ENCODE results near the gene SPRED2. TPM values are rescaled to one million over a fixed set of nuclear protein-coding genes. Genes with fewer than 3 reads are reported as not detected.
A peak's percentile ranks its signal among the peaks of the same experiment; 100 is the strongest.

SPRED2 gene
- total RNA-seq, 1 donor from 2014 or later, result 43.9 TPM

DNA sequence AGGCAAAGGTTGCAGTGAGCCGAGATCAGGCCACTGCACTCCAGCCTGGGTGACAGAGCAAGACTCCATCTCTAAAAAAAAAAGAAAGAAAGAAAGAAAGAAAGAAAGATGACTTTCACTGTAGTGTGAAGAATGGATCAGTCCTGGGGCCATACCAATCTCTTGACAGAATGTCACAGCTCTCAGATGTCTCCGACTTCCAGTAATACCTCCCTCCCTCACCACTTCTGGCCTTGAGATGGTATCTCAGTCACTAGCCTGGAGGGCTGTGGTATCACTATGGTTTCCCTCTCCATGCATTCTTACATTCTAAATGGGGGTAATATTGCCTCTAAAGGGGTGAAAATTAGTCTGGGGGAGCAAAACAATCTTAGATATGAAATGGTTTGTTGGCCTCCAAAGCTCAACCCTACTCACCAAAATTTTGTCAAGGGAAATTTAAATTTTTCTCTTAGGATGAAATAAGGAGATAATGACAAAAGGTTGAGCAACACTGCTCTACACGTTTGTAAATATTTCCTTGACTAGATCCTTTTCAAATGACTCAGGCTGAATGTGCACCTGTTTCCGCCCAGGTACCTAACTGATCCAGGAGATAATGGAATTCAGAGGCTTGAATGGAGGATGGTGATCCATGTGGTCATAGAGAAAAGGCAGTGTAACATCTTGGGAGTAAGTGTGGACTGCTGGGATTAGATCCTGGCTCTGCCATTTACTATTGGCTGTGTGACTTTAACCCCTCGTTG lies 19.9 kb upstream of the SPRED2 start:
- H3K27me3 ChIP-seq (ENCODE audit: low read depth), result no peaks in the 10 kb centered on the region
- ATAC-seq (no peak), DNase-seq (no peak)
- H3K36me3 ChIP-seq, result no peaks in the 10 kb centered on the region
- H3K27ac ChIP-seq, result no peak overlapping the region
- TF ChIP-seq, protein P1, sequence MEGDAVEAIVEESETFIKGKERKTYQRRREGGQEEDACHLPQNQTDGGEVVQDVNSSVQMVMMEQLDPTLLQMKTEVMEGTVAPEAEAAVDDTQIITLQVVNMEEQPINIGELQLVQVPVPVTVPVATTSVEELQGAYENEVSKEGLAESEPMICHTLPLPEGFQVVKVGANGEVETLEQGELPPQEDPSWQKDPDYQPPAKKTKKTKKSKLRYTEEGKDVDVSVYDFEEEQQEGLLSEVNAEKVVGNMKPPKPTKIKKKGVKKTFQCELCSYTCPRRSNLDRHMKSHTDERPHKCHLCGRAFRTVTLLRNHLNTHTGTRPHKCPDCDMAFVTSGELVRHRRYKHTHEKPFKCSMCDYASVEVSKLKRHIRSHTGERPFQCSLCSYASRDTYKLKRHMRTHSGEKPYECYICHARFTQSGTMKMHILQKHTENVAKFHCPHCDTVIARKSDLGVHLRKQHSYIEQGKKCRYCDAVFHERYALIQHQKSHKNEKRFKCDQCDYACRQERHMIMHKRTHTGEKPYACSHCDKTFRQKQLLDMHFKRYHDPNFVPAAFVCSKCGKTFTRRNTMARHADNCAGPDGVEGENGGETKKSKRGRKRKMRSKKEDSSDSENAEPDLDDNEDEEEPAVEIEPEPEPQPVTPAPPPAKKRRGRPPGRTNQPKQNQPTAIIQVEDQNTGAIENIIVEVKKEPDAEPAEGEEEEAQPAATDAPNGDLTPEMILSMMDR (IDR thresholded peaks at IDR 0.05), result no peak
- H3K4me1 ChIP-seq, result peaks cover 3% of the 10 kb centered on the region
- no peak overlapping the region for H3K4me3 ChIP-seq
- H3K9me3 ChIP-seq, result no peaks in the 10 kb centered on the region
- intact Hi-C loops (cut with DNase I), result no loop called here

DNA sequence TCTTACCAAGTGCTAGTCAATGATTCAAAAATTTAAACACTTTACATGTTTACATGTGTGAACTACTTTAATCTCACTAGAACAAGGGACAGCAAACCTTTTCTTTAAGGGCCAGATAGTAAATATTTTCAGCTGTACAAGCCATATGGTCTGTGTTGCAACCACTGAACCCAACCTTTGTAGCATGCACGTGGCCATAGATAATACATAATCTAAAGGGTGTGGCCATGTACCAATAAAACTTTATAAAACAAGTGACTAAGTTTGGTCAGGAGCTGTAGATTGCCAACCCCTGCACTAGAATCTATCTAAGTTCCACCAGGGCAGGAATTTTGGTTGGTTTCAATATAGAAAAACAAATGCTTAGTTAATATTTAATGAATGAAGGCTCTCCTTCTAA lies 18.4 kb upstream of the SPRED2 start:
- H3K9me3 ChIP-seq, result no peaks in the 10 kb centered on the region
- ATAC-seq, result no peak
- H3K4me1 ChIP-seq, result peaks cover 3% of the 10 kb centered on the region
- TF ChIP-seq, protein P1 (IDR thresholded peaks at IDR 0.05), result no peak
- no peak overlapping the region for H3K27ac ChIP-seq
- no peaks in the 10 kb centered on the region for H3K27me3 ChIP-seq (ENCODE audit: low read depth)
- no peak for DNase-seq
- intact Hi-C loops (cut with DNase I), result no loop called here
- H3K4me3 ChIP-seq, result no peak overlapping the region
- no peaks in the 10 kb centered on the region for H3K36me3 ChIP-seq

DNA sequence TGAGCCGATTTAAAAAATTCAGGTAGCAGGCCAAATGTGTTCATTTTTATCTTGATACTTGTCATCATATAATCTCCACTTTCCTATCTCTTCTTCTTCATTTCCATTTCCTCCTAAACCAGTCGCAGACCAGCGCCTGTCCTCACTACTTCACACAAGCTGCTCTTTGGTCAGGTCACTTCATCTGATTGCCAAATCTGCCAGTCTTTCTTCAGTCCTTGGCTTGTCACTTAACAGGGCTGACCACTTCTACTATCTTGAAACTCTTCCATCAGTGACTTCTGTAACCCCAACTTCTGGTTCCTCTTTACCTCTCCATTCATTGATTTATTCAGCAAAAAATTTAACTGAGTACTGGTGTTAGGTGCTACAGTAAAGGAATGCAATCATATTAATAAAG lies 18.0 kb upstream of the SPRED2 start:
- Histone ChIP-seq H3K4me3 (no peak overlapping the region), H3K27me3 (ENCODE audit: low read depth) (no peaks in the 10 kb centered on the region), H3K9me3 (no peaks in the 10 kb centered on the region), H3K36me3 (no peaks in the 10 kb centered on the region), H3K4me1 (peaks cover 3% of the 10 kb centered on the region), H3K27ac (no peak overlapping the region)
- ATAC-seq (peak; percentile 43 to 50), DNase-seq (no peak)
- intact Hi-C loops (cut with DNase I), result no loop called here
- TF ChIP-seq, protein P1 (IDR thresholded peaks at IDR 0.05), result no peak

DNA sequence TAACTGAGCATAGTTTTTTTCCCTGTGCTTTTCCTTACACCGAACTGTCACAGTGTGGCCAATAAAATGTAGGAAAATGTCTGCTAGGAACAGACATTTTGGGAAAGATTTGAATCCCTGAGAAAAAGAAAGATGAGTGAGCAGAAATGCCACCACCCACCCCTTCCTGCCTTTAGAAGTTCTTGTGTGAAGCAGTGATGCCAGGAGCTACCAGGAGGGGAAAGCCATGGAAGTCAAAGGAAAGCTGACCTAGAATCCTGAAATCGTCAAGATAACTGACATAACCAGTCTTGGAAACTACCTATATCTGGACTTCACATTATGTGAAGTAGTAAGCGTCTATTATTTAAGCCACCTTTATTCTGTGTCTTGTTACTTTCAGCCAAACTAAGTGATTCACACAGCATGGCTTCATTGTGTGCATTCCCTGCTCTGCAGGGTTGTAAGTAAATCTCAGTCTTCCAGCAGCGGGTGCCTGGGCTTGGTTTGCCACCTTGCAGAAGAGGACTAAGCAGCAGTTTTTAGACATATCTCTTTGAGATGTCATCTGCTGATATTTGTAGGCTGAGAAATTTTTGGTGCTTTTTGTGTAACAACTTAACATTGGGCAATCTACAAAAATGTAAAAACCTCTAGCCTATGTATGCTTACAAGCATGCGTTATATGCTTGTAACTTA lies 11.2 kb upstream of the SPRED2 start:
- H3K27me3 ChIP-seq (ENCODE audit: low read depth), result no peaks in the 10 kb centered on the region
- intact Hi-C loops (cut with DNase I), result no loop called here
- no peaks in the 10 kb centered on the region for H3K4me1 ChIP-seq
- H3K4me3 ChIP-seq, result no peak overlapping the region
- ATAC-seq, result no peak
- no peak overlapping the region for H3K27ac ChIP-seq
- H3K36me3 ChIP-seq, result no peaks in the 10 kb centered on the region
- TF ChIP-seq, protein P1 (IDR thresholded peaks at IDR 0.05), result no peak
- DNase-seq, result no peak
- no peaks in the 10 kb centered on the region for H3K9me3 ChIP-seq

DNA sequence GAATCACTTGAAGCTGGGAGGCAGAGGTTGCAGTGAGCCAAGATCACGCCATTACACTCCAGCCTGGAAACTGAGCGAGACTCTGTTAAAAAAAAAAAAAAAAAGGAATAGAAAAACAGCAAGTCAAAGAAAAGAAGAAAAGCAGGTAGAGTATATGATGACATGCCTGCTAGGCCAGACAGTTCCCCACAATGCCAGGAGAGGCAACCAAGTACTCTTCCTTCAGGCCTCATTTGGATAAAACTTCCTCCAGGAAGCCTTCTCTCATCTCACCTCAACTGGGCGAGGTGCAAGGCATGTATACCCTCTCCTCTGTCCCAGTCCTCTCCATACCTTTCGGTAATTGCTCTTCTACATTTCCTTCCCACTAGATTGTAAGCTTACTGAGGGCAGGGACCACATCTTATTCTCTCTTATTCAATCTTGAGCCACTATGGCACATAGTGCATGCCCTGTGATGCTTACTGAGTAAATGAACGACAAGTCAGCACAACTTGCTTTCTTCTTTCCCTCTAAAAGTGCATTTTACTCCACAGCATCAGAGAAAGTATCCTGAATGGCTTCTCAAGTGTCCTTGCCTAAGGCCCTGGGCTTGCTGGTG lies 10.1 kb upstream of the SPRED2 start:
- DNase-seq (no peak), ATAC-seq (no peak)
- intact Hi-C loops (cut with DNase I), result no loop called here
- no peak overlapping the region for H3K27ac ChIP-seq
- H3K9me3 ChIP-seq, result no peaks in the 10 kb centered on the region
- H3K4me1 ChIP-seq, result no peaks in the 10 kb centered on the region
- no peak overlapping the region for H3K4me3 ChIP-seq
- no peaks in the 10 kb centered on the region for H3K27me3 ChIP-seq (ENCODE audit: low read depth)
- TF ChIP-seq, protein P1 (IDR thresholded peaks at IDR 0.05), result no peak
- no peaks in the 10 kb centered on the region for H3K36me3 ChIP-seq
